Measurements from ENCODE around the gene ZFPL1. TPM values are rescaled to one million over a fixed set of nuclear protein-coding genes. Genes with fewer than 3 reads are reported as not detected.
A peak's percentile ranks its signal among the peaks of the same experiment; 100 is the strongest.

ZFPL1 gene
- total RNA-seq, 1 donor from 2014 or later = 37.9 TPM

DNA sequence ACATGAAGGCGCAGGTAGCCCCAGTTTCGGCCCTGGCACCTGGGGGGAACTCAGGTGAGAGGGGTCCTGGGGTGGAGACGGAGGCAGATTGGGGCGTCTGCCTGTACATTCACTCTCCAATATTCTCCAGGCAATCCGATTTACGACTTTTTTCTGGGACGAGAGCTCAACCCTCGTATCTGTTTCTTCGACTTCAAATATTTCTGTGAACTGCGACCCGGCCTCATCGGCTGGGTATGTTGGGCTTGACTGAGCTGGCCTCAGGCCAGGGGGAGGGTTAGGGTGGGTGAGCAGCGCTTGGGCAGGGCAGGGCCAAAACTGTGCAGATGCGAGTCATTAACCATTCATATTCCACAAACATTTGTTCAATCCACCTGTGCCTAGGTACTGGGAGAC, 29.3 kb downstream of the ZFPL1 start:
- Mint-ChIP-seq H3K9me3 (ENCODE audit: unreplicated experiment) (no peaks in the 10 kb centered on the region), H3K27ac (ENCODE audit: unreplicated experiment) (peak overlapping the region; percentile 67), H3K36me3 (ENCODE audit: low read depth, unreplicated experiment) (peaks cover 8% of the 10 kb centered on the region), H3K4me1 (ENCODE audit: low read depth, unreplicated experiment) (peaks cover 6% of the 10 kb centered on the region), H3K27me3 (ENCODE audit: low read depth, unreplicated experiment) (no peaks in the 10 kb centered on the region), H3K4me3 (ENCODE audit: unreplicated experiment) (peak overlapping the region; percentile 82)
- DNase-seq (ENCODE audit: low read depth) = no peak
- Histone ChIP-seq H3K4me2 (ENCODE audit: low read length) (peak overlapping the region; percentile 96), H3K27me3 (ENCODE audit: insufficient read depth, low read length) (no peaks in the 10 kb centered on the region), H3K9ac (ENCODE audit: low read length) (peak overlapping the region; percentile 74), H4K20me1 (ENCODE audit: insufficient read depth, low read length) (peaks cover 22% of the 10 kb centered on the region), H2AFZ (ENCODE audit: low read depth, low read length) (no peak overlapping the region), H3K27ac (ENCODE audit: low read depth, low read length) (no peak overlapping the region), H3K79me2 (ENCODE audit: insufficient read depth, low read length) (peaks cover 23% of the 10 kb centered on the region), H3K4me3 (ENCODE audit: insufficient read depth, low read depth, low read length) (no peak overlapping the region), H3K9me3 (ENCODE audit: insufficient read depth, low read depth, low read length) (no peaks in the 10 kb centered on the region), H3K36me3 (ENCODE audit: insufficient read depth, low read length) (no peaks in the 10 kb centered on the region), H3K4me1 (ENCODE audit: insufficient read depth, low read length) (peaks cover 34% of the 10 kb centered on the region)
- FAIRE-seq = no peak
- TF ChIP-seq EZH2 (IDR thresholded peaks at IDR 0.05; ENCODE audit: insufficient read depth, low read length) = no peak
- TF ChIP-seq, protein P1, sequence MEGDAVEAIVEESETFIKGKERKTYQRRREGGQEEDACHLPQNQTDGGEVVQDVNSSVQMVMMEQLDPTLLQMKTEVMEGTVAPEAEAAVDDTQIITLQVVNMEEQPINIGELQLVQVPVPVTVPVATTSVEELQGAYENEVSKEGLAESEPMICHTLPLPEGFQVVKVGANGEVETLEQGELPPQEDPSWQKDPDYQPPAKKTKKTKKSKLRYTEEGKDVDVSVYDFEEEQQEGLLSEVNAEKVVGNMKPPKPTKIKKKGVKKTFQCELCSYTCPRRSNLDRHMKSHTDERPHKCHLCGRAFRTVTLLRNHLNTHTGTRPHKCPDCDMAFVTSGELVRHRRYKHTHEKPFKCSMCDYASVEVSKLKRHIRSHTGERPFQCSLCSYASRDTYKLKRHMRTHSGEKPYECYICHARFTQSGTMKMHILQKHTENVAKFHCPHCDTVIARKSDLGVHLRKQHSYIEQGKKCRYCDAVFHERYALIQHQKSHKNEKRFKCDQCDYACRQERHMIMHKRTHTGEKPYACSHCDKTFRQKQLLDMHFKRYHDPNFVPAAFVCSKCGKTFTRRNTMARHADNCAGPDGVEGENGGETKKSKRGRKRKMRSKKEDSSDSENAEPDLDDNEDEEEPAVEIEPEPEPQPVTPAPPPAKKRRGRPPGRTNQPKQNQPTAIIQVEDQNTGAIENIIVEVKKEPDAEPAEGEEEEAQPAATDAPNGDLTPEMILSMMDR (IDR thresholded peaks at IDR 0.05; ENCODE audit: insufficient read depth, low read depth, low read length) = no peak

DNA sequence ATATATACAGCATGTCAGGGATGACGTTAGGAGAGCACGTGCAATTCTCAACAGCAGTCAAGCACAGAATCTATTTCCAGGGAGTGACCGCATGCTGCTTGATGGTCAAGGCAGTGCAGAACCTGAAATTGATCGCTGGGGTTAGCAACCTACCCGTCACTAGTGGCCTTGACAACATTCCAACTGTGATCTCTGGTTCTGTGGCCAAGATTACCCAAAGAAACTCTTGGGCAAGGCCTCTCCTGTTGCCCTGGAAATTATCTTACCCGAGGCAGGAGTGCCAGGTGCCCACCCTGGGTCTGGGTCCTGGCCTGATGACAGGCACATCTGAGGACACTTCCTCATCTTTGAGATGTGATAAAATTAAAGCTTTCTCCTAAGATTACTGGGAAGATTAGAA, 29.8 kb downstream of the ZFPL1 start:
- Histone ChIP-seq H3K27ac (ENCODE audit: low read depth, low read length) (no peak overlapping the region), H2AFZ (ENCODE audit: low read depth, low read length) (no peak overlapping the region), H3K79me2 (ENCODE audit: insufficient read depth, low read length) (peaks cover 23% of the 10 kb centered on the region), H3K9ac (ENCODE audit: low read length) (no peak overlapping the region), H3K4me3 (ENCODE audit: insufficient read depth, low read depth, low read length) (no peak overlapping the region), H3K4me2 (ENCODE audit: low read length) (no peak overlapping the region), H3K27me3 (ENCODE audit: insufficient read depth, low read length) (no peaks in the 10 kb centered on the region), H3K4me1 (ENCODE audit: insufficient read depth, low read length) (peaks cover 34% of the 10 kb centered on the region), H4K20me1 (ENCODE audit: insufficient read depth, low read length) (peaks cover 26% of the 10 kb centered on the region), H3K9me3 (ENCODE audit: insufficient read depth, low read depth, low read length) (no peaks in the 10 kb centered on the region), H3K36me3 (ENCODE audit: insufficient read depth, low read length) (no peaks in the 10 kb centered on the region)
- Mint-ChIP-seq H3K4me1 (ENCODE audit: low read depth, unreplicated experiment) (peaks cover 6% of the 10 kb centered on the region), H3K4me3 (ENCODE audit: unreplicated experiment) (peak overlapping the region; percentile 82), H3K9me3 (ENCODE audit: unreplicated experiment) (no peaks in the 10 kb centered on the region), H3K27me3 (ENCODE audit: low read depth, unreplicated experiment) (no peaks in the 10 kb centered on the region), H3K36me3 (ENCODE audit: low read depth, unreplicated experiment) (peaks cover 10% of the 10 kb centered on the region), H3K27ac (ENCODE audit: unreplicated experiment) (peak overlapping the region; percentile 62)
- TF ChIP-seq, protein P1 (IDR thresholded peaks at IDR 0.05; ENCODE audit: insufficient read depth, low read depth, low read length) = no peak
- no peak for TF ChIP-seq EZH2 (IDR thresholded peaks at IDR 0.05; ENCODE audit: insufficient read depth, low read length)
- FAIRE-seq = no peak
- DNase-seq (ENCODE audit: low read depth) = no peak

DNA sequence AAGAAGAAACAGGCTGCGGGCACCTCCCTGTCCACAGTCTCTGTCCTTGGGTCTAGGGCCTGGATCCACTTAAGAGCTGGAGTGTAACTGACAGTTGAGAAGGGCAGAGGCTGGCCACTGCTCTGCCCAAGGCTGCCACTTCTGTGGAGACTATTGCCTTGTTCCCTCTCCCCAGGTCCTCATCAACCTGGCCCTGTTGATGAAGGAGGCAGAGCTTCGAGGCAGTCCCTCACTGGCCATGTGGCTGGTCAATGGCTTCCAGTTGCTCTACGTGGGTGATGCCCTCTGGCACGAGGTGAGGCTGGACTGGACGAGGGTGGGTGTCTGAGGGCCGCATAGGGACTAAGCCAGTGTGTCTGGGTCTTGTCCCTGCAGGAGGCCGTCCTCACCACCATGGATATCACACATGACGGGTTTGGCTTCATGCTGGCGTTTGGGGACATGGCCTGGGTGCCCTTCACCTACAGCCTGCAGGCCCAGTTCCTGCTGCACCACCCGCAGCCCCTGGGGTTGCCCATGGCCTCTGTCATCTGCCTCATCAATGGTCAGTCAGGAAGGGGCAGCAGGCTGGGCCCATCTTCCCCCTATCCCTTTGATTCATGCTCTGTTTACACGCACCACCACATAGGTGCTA, 30.6 kb downstream of the ZFPL1 start:
- Mint-ChIP-seq H3K4me3 (ENCODE audit: unreplicated experiment) (peak overlapping the region; percentile 34), H3K4me1 (ENCODE audit: low read depth, unreplicated experiment) (peaks cover 6% of the 10 kb centered on the region), H3K9me3 (ENCODE audit: unreplicated experiment) (no peaks in the 10 kb centered on the region), H3K27ac (ENCODE audit: unreplicated experiment) (no peak overlapping the region), H3K27me3 (ENCODE audit: low read depth, unreplicated experiment) (no peaks in the 10 kb centered on the region), H3K36me3 (ENCODE audit: low read depth, unreplicated experiment) (peaks cover 9% of the 10 kb centered on the region)
- H3K27me3 ChIP-seq (ENCODE audit: insufficient read depth, low read length) = no peaks in the 10 kb centered on the region
- DNase-seq (ENCODE audit: low read depth) = no peak
- H2AFZ ChIP-seq (ENCODE audit: low read depth, low read length) = no peak overlapping the region
- no peak overlapping the region for H3K4me3 ChIP-seq (ENCODE audit: insufficient read depth, low read depth, low read length)
- no peak overlapping the region for H3K27ac ChIP-seq (ENCODE audit: low read depth, low read length)
- H3K9me3 ChIP-seq (ENCODE audit: insufficient read depth, low read depth, low read length) = no peaks in the 10 kb centered on the region
- peaks cover 2% of the 10 kb centered on the region for H3K36me3 ChIP-seq (ENCODE audit: insufficient read depth, low read length)
- no peak for FAIRE-seq
- TF ChIP-seq EZH2 (IDR thresholded peaks at IDR 0.05; ENCODE audit: insufficient read depth, low read length) = no peak
- TF ChIP-seq, protein P1 (IDR thresholded peaks at IDR 0.05; ENCODE audit: insufficient read depth, low read depth, low read length) = no peak
- H4K20me1 ChIP-seq (ENCODE audit: insufficient read depth, low read length) = peaks cover 27% of the 10 kb centered on the region
- no peak overlapping the region for H3K4me2 ChIP-seq (ENCODE audit: low read length)
- H3K79me2 ChIP-seq (ENCODE audit: insufficient read depth, low read length) = peaks cover 25% of the 10 kb centered on the region
- peaks cover 34% of the 10 kb centered on the region for H3K4me1 ChIP-seq (ENCODE audit: insufficient read depth, low read length)
- H3K9ac ChIP-seq (ENCODE audit: low read length) = no peak overlapping the region

All from astrocyte (in vitro differentiated cells and primary cell).